ENCODE data around the gene GPX4.

- peak; percentile 98 for TF ChIP-seq POLR2AphosphoS5 (IDR thresholded peaks at IDR 0.05)
- TF ChIP-seq, protein P1, sequence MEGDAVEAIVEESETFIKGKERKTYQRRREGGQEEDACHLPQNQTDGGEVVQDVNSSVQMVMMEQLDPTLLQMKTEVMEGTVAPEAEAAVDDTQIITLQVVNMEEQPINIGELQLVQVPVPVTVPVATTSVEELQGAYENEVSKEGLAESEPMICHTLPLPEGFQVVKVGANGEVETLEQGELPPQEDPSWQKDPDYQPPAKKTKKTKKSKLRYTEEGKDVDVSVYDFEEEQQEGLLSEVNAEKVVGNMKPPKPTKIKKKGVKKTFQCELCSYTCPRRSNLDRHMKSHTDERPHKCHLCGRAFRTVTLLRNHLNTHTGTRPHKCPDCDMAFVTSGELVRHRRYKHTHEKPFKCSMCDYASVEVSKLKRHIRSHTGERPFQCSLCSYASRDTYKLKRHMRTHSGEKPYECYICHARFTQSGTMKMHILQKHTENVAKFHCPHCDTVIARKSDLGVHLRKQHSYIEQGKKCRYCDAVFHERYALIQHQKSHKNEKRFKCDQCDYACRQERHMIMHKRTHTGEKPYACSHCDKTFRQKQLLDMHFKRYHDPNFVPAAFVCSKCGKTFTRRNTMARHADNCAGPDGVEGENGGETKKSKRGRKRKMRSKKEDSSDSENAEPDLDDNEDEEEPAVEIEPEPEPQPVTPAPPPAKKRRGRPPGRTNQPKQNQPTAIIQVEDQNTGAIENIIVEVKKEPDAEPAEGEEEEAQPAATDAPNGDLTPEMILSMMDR (IDR thresholded peaks at IDR 0.05; ENCODE audit: poor library complexity, severe bottlenecking): no peak
- TF ChIP-seq RAD21 (conservative IDR thresholded peaks at IDR 0.05): peak; percentile 13
- TF ChIP-seq EP300 (conservative IDR thresholded peaks at IDR 0.05; ENCODE audit: poor library complexity, severe bottlenecking): peak; percentile 29
- no peak for TF ChIP-seq SMC3 (conservative IDR thresholded peaks at IDR 0.05; ENCODE audit: poor library complexity)
- TF ChIP-seq, protein P2, sequence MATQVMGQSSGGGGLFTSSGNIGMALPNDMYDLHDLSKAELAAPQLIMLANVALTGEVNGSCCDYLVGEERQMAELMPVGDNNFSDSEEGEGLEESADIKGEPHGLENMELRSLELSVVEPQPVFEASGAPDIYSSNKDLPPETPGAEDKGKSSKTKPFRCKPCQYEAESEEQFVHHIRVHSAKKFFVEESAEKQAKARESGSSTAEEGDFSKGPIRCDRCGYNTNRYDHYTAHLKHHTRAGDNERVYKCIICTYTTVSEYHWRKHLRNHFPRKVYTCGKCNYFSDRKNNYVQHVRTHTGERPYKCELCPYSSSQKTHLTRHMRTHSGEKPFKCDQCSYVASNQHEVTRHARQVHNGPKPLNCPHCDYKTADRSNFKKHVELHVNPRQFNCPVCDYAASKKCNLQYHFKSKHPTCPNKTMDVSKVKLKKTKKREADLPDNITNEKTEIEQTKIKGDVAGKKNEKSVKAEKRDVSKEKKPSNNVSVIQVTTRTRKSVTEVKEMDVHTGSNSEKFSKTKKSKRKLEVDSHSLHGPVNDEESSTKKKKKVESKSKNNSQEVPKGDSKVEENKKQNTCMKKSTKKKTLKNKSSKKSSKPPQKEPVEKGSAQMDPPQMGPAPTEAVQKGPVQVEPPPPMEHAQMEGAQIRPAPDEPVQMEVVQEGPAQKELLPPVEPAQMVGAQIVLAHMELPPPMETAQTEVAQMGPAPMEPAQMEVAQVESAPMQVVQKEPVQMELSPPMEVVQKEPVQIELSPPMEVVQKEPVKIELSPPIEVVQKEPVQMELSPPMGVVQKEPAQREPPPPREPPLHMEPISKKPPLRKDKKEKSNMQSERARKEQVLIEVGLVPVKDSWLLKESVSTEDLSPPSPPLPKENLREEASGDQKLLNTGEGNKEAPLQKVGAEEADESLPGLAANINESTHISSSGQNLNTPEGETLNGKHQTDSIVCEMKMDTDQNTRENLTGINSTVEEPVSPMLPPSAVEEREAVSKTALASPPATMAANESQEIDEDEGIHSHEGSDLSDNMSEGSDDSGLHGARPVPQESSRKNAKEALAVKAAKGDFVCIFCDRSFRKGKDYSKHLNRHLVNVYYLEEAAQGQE (IDR thresholded peaks at IDR 0.05; ENCODE audit: borderline replicate concordance): peak; percentile 94
- peak; percentile 96 for TF ChIP-seq TAF1 (IDR thresholded peaks at IDR 0.05; ENCODE audit: low read depth)
- no peak for TF ChIP-seq EZH2 (IDR thresholded peaks at IDR 0.05; ENCODE audit: borderline replicate concordance, insufficient read depth, low read length, poor library complexity, severe bottlenecking)
- TF ChIP-seq MXI1 (conservative IDR thresholded peaks at IDR 0.05; ENCODE audit: poor library complexity, severe bottlenecking): peak; percentile 64
Measured at GRCh38 chr19:1103708-1104310, at the start of gene GPX4.
